ENCODE results near the gene BCKDK. TPM values are rescaled to one million over a fixed set of nuclear protein-coding genes. Genes with fewer than 3 reads are reported as not detected.

The BCKDK gene
- total and polyA plus RNA-seq, 2 of the 13 experiments (the other 11 are each of a cell fraction or from before 2014, with no cell fraction given), result 24.9 to 42.6 TPM

DNA sequence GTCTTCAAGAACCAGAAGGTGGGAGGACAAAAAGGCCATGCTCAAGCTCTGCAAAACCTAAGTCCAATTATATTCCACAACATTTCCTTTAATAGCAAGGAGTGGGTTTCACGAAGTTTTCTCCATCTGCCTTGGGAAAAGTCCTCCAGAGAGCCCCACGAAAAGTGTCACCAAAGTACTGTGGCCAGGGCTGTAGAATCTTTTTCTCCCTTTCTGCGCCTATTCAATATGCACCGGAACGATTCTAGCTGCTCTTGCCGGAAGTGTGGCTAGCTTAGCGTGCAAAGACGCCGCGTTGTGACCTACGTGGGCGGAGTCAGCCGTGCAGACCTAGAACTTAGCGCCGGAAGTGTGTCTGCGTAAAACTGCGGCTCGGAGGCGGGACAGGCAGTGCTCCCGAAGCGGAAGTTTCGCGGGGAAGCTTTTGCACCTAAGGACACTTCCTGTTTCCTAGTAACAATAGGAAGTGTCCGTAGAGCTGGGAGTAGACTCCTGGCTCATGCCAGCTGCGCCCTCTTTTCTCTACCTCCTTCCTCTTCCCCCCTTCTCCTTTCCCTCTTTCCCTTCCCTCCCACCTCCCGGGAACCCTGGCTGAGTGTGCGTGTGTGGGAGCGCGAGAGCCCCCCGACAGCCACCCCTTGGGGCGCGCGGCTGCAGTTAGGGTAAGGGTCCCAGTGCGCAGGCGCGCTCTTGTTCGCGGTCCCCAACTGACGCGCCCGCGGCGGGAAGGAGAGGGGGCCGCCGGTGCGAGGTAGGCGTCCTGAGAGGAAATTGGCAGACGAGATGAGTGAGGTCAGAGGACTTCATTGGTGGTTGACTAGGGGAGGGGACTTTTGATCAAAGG, 34.0 kb upstream of the BCKDK start, which contains the start of the genes ZNF646 and ZNF668 (continued):
- TF ChIP-seq ZNF256 (CRISPR knock-in tag; conservative IDR thresholded peaks at IDR 0.05) (peak; percentile 34; the same call in 1 of the 2 replicates), ZNF652 (CRISPR knock-in tag; IDR thresholded peaks at IDR 0.05; ENCODE audit: borderline replicate concordance, low read depth) (peak; percentile 34; the same call in 1 of the 2 replicates), NFKB2 (CRISPR knock-in tag; IDR thresholded peaks at IDR 0.05; ENCODE audit: borderline replicate concordance) (peak; percentile 67; the same call in 1 of the 2 replicates), DR1 (CRISPR knock-in tag; IDR thresholded peaks at IDR 0.05) (peak; percentile 68), ZNF605 (CRISPR knock-in tag; IDR thresholded peaks at IDR 0.05) (peak; percentile 90), MIXL1 (CRISPR knock-in tag; IDR thresholded peaks at IDR 0.05) (peak; percentile 84), ZFY (CRISPR knock-in tag; IDR thresholded peaks at IDR 0.05) (no peak), RFX5 (IDR thresholded peaks at IDR 0.05; ENCODE audit: low read depth, low read length) (no peak), GLI4 (CRISPR knock-in tag; IDR thresholded peaks at IDR 0.05; ENCODE audit: borderline replicate concordance) (peak; percentile 98), ZNF383 (CRISPR knock-in tag; IDR thresholded peaks at IDR 0.05; ENCODE audit: borderline replicate concordance) (peak; percentile 92), U2AF2 (IDR thresholded peaks at IDR 0.05; ENCODE audit: low read depth, low read length) (no peak), MIER3 (CRISPR knock-in tag; IDR thresholded peaks at IDR 0.05; ENCODE audit: borderline replicate concordance) (peak; percentile 68; the same call in 1 of the 2 replicates), POLR2AphosphoS5 (IDR thresholded peaks at IDR 0.05; ENCODE audit: low read depth, low read length) (peak; percentile 89), CEBPG (CRISPR knock-in tag; IDR thresholded peaks at IDR 0.05) (peak; percentile 49; the same call in 1 of the 2 replicates), ZSCAN9 (CRISPR knock-in tag; IDR thresholded peaks at IDR 0.05; ENCODE audit: borderline replicate concordance) (peak; percentile 59; the same call in 1 of the 2 replicates)
- TF ChIP-seq, protein P1, sequence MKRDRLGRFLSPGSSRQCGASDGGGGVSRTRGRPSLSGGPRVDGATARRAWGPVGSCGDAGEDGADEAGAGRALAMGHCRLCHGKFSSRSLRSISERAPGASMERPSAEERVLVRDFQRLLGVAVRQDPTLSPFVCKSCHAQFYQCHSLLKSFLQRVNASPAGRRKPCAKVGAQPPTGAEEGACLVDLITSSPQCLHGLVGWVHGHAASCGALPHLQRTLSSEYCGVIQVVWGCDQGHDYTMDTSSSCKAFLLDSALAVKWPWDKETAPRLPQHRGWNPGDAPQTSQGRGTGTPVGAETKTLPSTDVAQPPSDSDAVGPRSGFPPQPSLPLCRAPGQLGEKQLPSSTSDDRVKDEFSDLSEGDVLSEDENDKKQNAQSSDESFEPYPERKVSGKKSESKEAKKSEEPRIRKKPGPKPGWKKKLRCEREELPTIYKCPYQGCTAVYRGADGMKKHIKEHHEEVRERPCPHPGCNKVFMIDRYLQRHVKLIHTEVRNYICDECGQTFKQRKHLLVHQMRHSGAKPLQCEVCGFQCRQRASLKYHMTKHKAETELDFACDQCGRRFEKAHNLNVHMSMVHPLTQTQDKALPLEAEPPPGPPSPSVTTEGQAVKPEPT (CRISPR knock-in tag; IDR thresholded peaks at IDR 0.05; ENCODE audit: low read depth), result 0 out of 2 replicates have a peak, but pooled peaks have one; percentile 41
- TF ChIP-seq, protein P2, sequence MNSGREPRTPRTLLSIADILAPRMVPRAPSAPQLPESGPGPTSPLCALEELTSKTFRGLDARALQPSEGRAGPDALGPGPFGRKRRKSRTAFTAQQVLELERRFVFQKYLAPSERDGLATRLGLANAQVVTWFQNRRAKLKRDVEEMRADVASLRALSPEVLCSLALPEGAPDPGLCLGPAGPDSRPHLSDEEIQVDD (CRISPR knock-in tag; IDR thresholded peaks at IDR 0.05; ENCODE audit: borderline replicate concordance), result no peak
- TF ChIP-seq, protein P3, sequence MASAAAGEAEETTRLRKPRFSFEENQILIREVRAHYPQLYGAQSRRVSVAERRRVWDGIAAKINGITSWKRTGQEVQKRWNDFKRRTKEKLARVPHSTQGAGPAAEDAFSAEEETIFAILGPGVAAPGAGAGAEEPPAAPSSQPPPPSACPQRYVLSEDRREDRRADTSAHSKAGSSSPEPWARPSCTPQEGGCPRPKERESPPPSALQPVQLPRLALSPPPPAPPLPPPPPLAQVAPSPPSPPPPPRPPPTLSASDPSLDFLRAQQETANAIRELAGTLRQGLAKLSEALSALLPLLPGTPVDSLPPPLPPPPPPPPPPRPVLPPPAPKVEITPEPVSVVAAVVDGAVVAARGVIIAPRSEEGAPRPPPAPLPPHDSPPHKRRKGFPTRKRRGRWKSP (CRISPR knock-in tag; IDR thresholded peaks at IDR 0.05), result peak; percentile 72; the same call in 1 of the 2 replicates
- TF ChIP-seq, protein P4, sequence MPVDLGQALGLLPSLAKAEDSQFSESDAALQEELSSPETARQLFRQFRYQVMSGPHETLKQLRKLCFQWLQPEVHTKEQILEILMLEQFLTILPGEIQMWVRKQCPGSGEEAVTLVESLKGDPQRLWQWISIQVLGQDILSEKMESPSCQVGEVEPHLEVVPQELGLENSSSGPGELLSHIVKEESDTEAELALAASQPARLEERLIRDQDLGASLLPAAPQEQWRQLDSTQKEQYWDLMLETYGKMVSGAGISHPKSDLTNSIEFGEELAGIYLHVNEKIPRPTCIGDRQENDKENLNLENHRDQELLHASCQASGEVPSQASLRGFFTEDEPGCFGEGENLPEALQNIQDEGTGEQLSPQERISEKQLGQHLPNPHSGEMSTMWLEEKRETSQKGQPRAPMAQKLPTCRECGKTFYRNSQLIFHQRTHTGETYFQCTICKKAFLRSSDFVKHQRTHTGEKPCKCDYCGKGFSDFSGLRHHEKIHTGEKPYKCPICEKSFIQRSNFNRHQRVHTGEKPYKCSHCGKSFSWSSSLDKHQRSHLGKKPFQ (CRISPR knock-in tag; IDR thresholded peaks at IDR 0.05; ENCODE audit: insufficient replicate concordance), result no peak
- TF ChIP-seq, protein P5, sequence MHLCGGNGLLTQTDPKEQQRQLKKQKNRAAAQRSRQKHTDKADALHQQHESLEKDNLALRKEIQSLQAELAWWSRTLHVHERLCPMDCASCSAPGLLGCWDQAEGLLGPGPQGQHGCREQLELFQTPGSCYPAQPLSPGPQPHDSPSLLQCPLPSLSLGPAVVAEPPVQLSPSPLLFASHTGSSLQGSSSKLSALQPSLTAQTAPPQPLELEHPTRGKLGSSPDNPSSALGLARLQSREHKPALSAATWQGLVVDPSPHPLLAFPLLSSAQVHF (CRISPR knock-in tag; IDR thresholded peaks at IDR 0.05), result no peak
- TF ChIP-seq, protein P6, sequence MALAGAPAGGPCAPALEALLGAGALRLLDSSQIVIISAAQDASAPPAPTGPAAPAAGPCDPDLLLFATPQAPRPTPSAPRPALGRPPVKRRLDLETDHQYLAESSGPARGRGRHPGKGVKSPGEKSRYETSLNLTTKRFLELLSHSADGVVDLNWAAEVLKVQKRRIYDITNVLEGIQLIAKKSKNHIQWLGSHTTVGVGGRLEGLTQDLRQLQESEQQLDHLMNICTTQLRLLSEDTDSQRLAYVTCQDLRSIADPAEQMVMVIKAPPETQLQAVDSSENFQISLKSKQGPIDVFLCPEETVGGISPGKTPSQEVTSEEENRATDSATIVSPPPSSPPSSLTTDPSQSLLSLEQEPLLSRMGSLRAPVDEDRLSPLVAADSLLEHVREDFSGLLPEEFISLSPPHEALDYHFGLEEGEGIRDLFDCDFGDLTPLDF (CRISPR knock-in tag; IDR thresholded peaks at IDR 0.05), result peak; percentile 94
- TF ChIP-seq, protein P7, sequence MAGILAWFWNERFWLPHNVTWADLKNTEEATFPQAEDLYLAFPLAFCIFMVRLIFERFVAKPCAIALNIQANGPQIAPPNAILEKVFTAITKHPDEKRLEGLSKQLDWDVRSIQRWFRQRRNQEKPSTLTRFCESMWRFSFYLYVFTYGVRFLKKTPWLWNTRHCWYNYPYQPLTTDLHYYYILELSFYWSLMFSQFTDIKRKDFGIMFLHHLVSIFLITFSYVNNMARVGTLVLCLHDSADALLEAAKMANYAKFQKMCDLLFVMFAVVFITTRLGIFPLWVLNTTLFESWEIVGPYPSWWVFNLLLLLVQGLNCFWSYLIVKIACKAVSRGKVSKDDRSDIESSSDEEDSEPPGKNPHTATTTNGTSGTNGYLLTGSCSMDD (CRISPR knock-in tag; IDR thresholded peaks at IDR 0.05), result no peak
